SIG-M5 (cell line): ENCODE measurements around the gene TRIOBP.
"Not testable (repeated sequence)": the region's sequence is repeated elsewhere in the genome, so short reads cannot be mapped to it uniquely, and the experiment has no call there.

Source experiments
- DNase-seq: peaks from one replicate; lab custom pipeline; 2025; lab: John Stamatoyannopoulos, UW

The TRIOBP gene

GRCh38 chr22:37696657-37697537, at the start of gene TRIOBP:
Gene TRIOBP (plus strand): TSS chr22:37697048. CDS start chr22:37701366, 4,318 bp downstream.
- DNase-seq, result no peak

- DNase-seq, result no peak
Observed at GRCh38 chr22:37647317-37647716, 49.5 kb upstream of the TRIOBP start.

GRCh38 chr22:37647928-37648327, 48.9 kb upstream of the TRIOBP start:
- no peak for DNase-seq

- DNase-seq, result no peak
Observed at GRCh38 chr22:37650463-37651136, 46.2 kb upstream of the TRIOBP start.

GRCh38 chr22:37654563-37655251, 42.1 kb upstream of the TRIOBP start:
- DNase-seq, result no peak

- no peak for DNase-seq
Observed at GRCh38 chr22:37655252-37655563, 41.6 kb upstream of the TRIOBP start.

- DNase-seq, result not testable (repeated sequence)
Observed at GRCh38 chr22:37656583-37656982, 40.3 kb upstream of the TRIOBP start.

- DNase-seq, result no peak
Observed at GRCh38 chr22:37657590-37658132, 39.2 kb upstream of the TRIOBP start.

GRCh38 chr22:37658133-37659065, 38.4 kb upstream of the TRIOBP start, which contains the start of gene PDXP:
Gene PDXP (plus strand): TSS chr22:37658723. CDS start chr22:37658783, 60 bp downstream.
- peak; percentile 90 for DNase-seq

GRCh38 chr22:37659066-37659896, 37.6 kb upstream of the TRIOBP start:
- no peak for DNase-seq

- no peak for DNase-seq
Observed at GRCh38 chr22:37659897-37660708, 36.7 kb upstream of the TRIOBP start.

GRCh38 chr22:37660709-37661045, 36.2 kb upstream of the TRIOBP start:
- DNase-seq, result no peak

- DNase-seq, result no peak
Observed at GRCh38 chr22:37661160-37661924, 35.5 kb upstream of the TRIOBP start.

GRCh38 chr22:37662039-37662438, 34.8 kb upstream of the TRIOBP start:
- DNase-seq, result no peak

GRCh38 chr22:37663521-37664140, 33.2 kb upstream of the TRIOBP start:
- no peak for DNase-seq

GRCh38 chr22:37664249-37665101, 32.4 kb upstream of the TRIOBP start:
- DNase-seq, result no peak

GRCh38 chr22:37665487-37665886, 31.4 kb upstream of the TRIOBP start:
- no peak for DNase-seq
